ENCODE results near the gene MTMR1.

Gene MTMR1

DNA sequence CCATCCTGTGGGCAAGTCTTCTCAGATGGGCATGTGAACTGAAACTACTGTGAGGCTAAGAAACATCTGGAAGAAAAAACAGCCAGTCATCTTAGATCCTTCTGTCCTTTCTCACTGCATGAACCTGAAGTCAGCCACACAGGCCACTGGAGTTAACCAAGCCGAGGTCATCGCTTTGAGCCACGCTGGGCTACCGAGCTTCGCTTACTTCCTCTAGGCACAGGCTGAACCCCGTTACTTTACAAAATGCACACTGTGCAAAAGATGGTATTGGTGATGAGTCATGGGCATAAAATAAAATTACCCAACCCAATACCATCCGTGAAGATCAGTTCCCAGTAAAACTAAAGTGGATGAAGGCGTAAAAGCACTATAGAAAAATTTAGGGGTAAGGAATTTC is 86.2 kb downstream of the MTMR1 start:
- DNase-seq (ENCODE audit: low spot score): no peak

DNA sequence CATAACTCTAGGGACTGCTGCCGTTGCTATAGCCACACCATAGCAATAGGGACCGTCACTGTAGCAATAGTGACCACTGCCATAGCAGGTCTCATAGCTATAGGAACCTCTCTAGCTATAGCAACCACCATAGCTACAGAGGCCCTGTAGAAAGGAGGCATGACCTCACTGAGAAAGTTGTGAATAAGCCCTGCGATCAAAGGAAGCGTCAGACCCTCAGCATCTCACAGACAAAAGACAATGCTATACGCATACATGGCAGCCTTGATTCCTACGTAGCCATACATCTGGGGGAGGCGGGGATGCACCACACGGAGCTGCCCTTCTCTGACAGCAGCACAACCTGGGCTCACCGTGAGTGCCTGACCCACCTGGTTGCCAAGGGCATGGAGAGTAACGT is 88.5 kb downstream of the MTMR1 start:
- DNase-seq (ENCODE audit: low spot score): no peak

DNA sequence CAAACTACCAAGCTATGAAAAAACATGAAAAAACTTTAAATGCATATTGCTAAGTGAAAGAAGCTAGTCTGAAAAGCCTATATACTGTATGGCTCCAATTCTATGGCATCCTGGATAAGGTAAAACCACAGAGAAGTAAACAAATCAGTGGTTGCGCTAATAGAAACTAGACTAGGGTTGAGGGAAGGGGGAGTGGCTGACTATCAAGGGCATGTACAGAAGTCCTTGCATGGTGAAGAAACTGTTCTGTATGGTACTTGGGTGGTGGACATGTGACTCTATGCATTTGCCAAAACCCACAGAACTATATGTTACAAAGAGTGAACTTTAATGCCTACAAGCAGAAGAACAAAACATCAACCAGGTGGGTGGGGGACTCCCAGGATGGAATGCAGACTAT is 96.8 kb downstream of the MTMR1 start:
- DNase-seq (ENCODE audit: low spot score): no peak

DNA sequence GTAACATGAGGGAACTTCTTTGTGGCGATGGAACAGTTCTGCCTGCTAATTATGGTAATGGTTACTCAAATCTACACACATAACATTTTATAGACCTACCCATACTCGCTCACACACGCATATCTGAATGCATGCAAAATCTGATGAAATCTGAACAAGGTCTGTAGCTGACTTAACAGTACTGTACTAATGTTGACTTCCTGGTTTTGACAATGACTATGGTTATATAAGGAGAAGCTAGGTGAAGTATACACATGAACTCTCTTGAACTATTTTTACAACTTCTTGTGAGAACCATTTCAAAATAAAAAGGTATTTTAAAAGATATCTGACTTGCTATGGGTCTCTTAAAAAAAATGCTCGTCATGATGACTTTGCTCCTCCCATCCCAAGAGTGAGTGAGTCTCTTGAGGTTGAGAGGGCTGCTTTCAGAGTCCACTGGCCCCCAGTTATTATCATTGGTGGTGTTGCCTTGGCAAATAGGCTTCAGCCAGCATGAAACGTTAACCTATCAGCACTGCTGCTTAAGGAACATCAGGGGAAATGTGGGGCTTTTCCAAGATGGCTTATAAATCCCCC is 99.8 kb downstream of the MTMR1 start:
- DNase-seq (ENCODE audit: low spot score): no peak

DNA sequence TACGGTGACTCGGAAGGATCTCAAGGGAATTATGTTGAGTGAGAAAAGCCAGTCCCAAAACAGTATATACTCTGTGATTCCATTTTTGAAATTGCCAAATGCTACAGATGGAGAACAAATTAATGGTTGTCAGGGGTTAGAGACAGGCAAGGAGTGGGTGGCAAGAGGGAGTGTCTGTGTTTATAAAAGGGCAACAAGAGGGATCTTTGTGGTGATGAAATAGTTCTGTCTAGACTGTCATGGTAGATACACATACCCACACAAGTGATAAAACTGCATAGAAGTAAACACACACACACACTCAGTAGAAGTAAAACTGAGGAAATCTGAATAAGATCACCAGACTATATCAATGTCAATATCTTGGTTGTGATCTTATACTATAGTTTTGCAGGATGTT is 112.5 kb downstream of the MTMR1 start:
- DNase-seq (ENCODE audit: low spot score): no peak

DNA sequence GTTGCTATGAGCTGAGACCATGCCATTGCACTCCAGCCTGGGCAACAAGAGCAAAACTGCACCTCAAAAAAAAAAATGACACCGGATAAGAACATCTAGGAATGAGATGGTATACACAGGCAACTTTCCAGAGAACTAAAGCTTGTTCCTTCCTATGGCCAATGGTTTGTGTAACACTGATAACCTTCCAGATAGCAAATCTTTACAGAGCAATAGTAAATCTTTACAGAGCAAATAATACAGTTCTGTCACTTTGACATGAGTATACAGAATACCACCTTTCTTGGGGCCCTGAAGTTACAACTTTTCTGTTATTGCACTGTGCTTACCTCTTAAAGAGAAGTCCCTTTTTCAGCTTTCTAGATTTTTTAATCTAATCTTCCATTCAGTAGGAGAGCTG is 113.6 kb downstream of the MTMR1 start:
- DNase-seq (ENCODE audit: low spot score): no peak

DNA sequence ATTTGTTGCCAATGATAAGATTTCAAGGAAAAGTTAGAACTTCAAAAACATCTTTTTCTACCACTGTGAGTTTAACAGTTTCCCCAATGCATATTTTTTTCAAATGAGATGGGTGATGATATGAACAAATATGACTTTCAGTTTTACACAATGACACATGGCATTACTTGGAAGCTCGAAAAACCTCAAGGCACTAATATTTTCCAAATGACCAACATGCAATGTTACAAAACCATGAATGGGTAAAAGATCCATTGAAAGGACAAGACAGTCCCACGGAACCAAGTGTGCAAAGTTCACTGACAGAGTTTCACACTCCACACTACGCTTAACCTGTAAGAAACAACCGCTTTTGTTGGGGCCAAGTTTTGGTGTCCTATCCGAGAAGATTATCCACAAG is 120.7 kb downstream of the MTMR1 start:
- DNase-seq (ENCODE audit: low spot score): no peak

Measured in CD4-positive, alpha-beta T cell treated with Interleukin-2 at 100 ng/mL for 4 hours (primary cell).